HG02970 (cell line): ENCODE results near the gene GGCT.
"Not testable (repeated sequence)": the region's sequence is repeated elsewhere in the genome, so short reads cannot be mapped to it uniquely, and the experiment has no call there.

Source experiments
- ATAC-seq: cut with Tn5 transposase; IDR thresholded peaks from one replicate; pipeline ENCODE4 v1.9.1; 2021; ENCODE audit warnings: mild to moderate bottlenecking, moderate library complexity, moderate number of reproducible peaks; ENCODE audit not compliant: unreplicated experiment, low FRiP score

GGCT gene

DNA sequence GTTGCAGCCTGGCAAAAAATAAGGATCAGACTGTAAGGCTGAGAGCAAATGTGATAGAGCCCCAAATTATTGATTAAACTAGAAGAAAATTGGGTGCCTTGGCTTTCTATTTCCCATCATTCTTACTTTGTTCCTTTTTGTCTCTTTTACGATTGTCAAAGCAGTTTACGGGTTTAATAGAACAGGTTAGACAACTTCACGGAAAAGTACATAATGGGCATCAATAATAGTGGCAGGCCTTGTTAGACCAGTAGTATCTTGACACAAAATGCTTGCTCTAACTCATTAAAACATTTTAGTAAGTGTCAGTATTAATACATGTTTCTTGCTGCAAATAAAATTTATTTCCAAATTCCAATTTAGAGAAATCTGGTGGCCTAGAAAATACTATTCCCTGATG, 14.5 kb upstream of the GGCT start:
- no peak for ATAC-seq

DNA sequence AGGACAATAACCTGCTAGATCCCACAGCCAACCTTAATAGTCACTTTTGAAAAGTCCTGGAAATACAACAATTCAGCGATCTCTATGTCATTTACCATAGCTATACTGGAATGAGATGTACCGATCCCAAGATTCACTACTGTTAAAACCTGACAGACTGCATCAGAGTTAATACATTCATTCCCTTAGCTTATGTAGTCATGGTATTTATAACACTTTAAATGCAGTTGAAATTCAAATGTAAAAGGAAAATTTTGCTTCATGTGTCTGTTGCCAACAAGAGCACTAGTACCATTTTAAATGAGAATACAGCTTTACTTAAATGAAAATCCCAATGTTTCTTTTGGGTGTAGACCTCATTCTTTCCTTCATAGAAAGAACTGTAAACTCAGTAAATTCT, 11.1 kb upstream of the GGCT start:
- ATAC-seq = no peak

GRCh38 chr7:30514776-30515175, 10.1 kb upstream of the GGCT start:
- no peak for ATAC-seq

DNA sequence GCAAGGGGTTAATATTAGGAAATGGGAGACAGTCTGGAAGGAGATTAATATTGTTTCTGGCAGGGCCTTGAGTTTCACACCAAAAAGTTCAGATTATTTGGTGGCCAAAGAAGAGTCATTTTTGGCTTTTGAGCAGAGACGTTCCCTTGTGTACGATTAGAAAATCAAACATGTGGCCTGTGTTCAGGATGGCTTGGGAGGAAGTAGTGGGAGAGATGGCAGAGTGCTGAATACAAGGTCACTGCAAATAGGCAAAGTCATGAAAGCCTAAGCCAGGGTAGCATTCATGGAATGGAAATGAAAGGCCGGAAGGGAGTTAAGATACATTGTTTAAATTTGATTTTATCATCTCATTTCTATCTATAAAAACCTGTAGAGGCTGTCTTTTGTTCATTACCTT, 9.5 kb upstream of the GGCT start:
- ATAC-seq = no peak

GRCh38 chr7:30513762-30514161, 9.1 kb upstream of the GGCT start:
- ATAC-seq = no peak

DNA sequence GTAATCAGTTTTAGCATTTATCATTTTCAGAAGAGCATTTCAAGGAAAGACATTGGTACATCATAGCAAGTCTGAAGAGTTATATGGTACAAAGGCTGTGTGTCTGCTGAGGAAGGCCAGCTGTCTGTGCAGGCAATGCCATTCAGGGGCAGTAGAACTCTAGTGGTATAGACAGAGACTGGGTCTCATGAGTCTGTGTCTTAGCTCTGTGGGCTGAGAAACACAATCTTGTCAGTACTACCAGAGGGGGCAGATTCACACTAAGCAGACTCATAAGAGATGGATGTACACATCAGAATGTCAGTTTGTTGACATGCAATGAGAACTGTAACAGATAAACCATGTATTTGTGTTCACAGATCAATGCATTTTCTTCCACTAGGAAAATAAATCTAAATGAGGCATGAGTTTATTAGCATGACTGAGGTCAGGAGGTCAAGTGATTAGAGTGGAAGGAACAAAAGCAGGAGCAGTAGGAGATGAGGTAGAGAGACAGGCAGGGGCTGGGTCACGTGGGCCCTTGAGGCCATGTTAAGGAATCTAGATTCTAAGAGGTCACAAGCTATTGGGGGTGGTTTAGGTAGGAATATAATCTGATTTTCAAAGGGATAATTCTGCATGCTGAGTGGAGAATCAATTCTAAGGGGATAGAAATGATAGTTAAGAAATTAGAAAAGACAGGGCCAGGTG, 7.5 kb upstream of the GGCT start:
- no peak for ATAC-seq

- ATAC-seq = no peak
These were observed 6.9 kb upstream of the GGCT start for GRCh38 chr7:30511494-30511893.

DNA sequence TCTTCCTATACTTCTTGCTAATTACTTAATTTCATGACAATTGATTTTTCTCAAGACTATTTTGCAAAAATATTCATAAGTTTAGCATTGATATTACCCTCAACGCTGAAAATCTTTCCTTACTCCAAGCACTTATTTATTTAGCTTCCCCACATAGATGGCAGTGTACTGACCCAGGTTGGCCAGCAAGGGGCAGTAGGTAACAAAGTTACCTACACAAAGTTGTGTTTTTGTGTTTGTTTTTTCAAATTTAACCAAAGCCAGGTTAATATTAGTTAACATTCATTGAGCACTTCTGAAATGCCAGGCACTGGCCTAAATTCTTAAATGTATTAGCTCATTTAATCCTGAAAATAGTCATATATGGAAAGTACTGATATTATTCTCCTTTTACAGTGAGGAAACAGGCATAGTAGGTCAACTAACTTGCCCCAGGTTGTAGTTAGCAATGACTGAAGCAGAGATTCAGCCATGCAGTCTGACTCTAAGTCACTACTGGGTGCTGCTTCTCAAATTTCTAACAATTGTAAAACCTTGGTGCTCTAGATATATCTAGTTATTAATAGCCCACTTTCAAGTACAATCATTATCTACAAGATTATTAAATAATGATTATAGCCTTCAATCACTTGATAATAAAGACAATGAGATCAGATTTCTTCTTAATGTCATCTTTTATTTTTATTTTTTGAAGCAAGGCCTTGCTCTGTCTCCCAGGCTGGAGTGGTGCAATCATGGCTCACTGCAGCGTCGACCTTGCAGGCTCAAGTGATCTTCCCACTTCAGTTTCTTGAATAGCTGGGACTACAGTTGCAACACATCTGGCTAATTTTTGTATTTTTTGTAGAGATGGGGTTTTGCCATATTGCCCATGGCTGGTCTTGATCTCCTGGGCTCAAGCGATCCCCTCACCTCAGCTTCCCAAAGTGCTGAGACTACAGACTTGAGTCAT, 5.8 kb upstream of the GGCT start:
- ATAC-seq = no peak

DNA sequence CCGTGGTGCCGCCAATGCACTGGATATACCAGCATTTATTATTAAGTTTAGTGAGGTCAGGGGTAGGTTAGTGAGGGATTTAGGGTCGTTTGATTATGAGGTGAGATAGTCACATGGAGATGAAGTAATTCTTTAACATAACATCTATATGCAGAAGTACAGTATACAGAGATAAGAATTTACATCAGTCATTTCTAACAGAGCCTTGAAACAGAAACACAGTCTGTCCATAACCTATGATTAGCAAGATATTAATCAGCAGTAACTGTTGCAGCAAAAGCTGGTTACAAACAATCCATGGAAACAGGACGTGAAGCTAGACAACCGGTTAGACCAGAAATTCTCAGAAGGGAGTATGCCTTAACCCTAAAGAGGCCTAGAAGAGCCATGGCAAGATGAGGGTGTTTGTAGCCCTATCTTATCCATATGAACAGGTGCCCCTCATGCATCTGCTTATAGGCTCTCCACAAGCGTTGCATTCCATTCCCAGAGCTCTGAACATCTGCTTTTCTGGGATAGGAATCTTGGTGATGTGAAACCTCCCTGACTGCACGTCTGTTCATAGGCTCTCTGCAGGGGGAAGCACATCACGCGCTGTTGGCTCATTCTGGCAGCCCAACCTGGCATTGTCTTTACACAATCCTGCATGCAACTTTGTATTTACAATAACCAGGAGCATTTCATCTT, 4.7 kb upstream of the GGCT start:
- ATAC-seq = not testable (repeated sequence)

- ATAC-seq = not testable (repeated sequence)
These were observed 2.8 kb upstream of the GGCT start for GRCh38 chr7:30507346-30507900.

GRCh38 chr7:30505174-30505697, 607 bp upstream of the GGCT start:
- ATAC-seq = no peak

DNA sequence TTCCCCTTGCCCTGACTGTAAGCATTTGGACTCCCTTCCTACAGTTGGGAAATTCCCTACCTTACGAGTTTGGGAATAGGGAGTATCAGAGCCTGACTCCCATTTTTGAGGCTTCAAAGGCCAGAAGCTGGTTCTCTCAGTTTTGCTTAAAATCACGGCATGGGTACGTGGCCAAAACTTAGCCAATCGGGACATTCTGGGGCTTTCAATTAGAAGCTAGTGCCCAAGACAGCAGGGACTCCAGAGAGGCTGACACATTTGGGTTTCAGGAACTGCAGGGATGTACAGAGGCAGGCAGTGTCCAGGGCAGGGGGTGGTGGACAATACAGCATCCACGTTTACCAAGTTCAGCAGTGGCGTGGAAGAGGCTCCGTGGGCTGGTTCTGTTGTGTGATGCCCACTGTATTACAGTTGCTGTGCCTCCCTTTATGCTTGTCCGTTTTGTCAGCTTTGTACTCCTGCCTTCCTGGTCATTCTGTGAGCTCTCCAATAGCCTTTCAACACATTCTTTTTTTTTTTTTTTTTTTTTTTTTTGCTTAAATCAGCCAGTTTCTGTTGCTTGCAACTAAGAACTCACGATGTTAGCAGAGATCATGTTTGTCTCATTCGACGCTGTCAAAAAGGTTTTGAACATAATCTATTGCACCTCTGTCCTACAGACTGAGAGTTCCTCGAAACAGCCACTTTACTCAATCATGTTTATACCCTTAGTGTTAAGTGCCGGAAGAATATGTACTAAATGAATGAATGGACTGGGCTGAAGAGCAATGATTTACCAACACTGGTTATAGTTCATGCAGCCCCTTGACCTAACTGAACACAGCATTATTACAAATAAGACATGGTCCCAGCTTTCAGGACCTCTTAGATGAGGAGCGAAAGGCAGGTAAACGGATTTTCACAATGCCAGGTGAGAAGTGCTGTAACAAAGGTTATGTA, 1.1 kb downstream of the GGCT start:
- ATAC-seq = no peak

GRCh38 chr7:30502470-30503251, 2.0 kb downstream of the GGCT start:
- no peak for ATAC-seq

DNA sequence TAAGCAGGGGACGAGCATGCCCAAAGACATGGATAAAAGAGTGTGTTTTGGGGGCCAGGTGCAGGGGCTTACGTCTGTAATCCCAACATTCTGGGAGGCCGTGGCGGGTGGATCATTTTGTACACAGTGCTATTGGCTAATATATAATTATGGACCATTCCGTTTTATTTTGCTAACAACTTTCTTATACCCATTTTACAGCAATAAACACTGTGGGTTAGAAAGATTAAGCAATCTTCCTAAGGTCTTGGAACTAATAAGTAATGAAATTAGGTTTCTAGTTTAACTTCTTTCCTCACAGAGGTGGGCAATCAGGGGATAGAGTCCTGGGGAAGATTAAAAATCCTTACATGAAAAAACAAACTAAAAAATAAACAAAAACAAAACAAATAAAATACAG, 3.4 kb downstream of the GGCT start:
- no peak for ATAC-seq

- ATAC-seq = no peak
These were observed 11.4 kb downstream of the GGCT start for GRCh38 chr7:30493228-30493627.

DNA sequence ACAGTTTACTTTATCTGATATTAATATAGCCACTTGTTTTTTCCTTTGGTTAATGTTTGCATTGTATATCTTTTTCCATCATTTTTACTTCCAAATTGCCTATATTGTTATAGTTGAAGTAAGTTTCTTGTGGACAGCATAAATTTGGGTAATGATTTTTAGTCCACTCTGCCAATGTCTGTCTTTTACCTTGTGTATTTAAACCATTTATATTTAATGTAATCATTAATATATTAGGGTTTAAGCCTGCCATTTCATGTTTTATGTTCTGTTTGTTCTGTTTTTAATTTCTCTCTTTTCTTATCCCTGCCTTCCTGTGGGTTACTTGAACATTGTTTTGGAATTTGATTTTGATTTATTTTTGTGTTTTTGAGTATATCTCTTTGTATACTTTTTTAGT, 13.2 kb downstream of the GGCT start:
- ATAC-seq = no peak

GRCh38 chr7:30487371-30487770, 17.3 kb downstream of the GGCT start:
- ATAC-seq = no peak

DNA sequence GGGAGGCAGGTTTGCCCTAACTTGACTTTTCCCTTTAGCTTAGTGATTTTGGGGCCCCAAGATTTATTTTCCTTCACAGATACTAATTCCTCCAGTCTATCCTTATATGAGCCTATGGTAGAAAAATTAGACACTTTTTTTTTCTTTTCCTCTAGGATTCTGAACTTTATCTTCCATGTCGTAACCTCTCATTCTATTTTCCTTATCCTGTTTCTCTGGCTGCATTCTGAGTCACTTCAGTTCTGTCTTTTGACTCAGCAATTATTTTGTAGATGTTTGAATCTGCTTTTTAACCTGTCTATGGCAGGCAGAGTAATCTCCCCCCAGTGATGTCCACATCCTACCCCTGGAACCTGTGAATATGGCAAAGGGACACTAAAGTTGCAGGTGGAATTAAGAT, 19.0 kb downstream of the GGCT start:
- no peak for ATAC-seq

DNA sequence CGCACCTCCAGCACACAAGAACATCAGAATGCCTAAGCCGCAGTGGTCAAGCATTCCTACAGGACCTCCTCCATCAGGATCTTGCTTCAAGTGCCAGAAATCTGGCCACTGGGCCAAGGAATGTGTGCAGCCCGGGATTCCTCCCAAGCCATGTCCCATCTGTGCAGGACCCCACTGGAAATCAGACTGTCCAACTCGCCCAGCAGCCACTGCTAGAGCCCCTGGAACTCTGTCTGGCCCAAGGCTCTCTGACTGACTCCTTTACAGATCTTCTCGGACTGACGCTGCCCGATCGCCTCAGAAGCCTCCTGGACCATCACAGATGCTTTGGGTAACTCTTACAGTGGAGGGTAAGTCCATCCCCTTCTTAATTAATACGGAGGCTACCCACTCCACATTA, 23.2 kb downstream of the GGCT start:
- ATAC-seq = not testable (repeated sequence)
